Activated T-cell treated with anti-CD3 and anti-CD28 coated beads for 1 hour (primary cell): ENCODE data around the gene NEB.
"Not testable (repeated sequence)": the region's sequence is repeated elsewhere in the genome, so short reads cannot be mapped to it uniquely, and the experiment has no call there.

Experiments
- DNase-seq: peaks from one replicate; pipeline ENCODE4 v3.0.0-alpha.2; 2020; ENCODE audit warnings: low read depth

NEB gene

GRCh38 chr2:151609705-151610104, 124.6 kb downstream of the NEB start:
- DNase-seq: no peak

- DNase-seq: not testable (repeated sequence)
These were observed 126.5 kb downstream of the NEB start for GRCh38 chr2:151607459-151608424.

GRCh38 chr2:151603530-151603929, 130.7 kb downstream of the NEB start:
- not testable (repeated sequence) for DNase-seq

GRCh38 chr2:151602402-151602801, 131.9 kb downstream of the NEB start:
- DNase-seq: not testable (repeated sequence)

- not testable (repeated sequence) for DNase-seq
These were observed 132.5 kb downstream of the NEB start for GRCh38 chr2:151601803-151602202.

GRCh38 chr2:151596903-151597608, 137.2 kb downstream of the NEB start:
- DNase-seq: not testable (repeated sequence)

GRCh38 chr2:151591908-151592255, 142.4 kb downstream of the NEB start:
- DNase-seq: not testable (repeated sequence)

GRCh38 chr2:151591250-151591907, 142.9 kb downstream of the NEB start:
- not testable (repeated sequence) for DNase-seq

- not testable (repeated sequence) for DNase-seq
These were observed 153.0 kb downstream of the NEB start for GRCh38 chr2:151581300-151581699.

- not testable (repeated sequence) for DNase-seq
These were observed 153.6 kb downstream of the NEB start for GRCh38 chr2:151580697-151581096.

GRCh38 chr2:151577116-151577515, 157.2 kb downstream of the NEB start:
- DNase-seq: no peak

- DNase-seq: no peak
These were observed 158.2 kb downstream of the NEB start for GRCh38 chr2:151576080-151576479.

GRCh38 chr2:151575338-151575737, 158.9 kb downstream of the NEB start:
- no peak for DNase-seq

GRCh38 chr2:151570191-151570590, 164.1 kb downstream of the NEB start:
- DNase-seq: no peak

- no peak for DNase-seq
These were observed 165.1 kb downstream of the NEB start for GRCh38 chr2:151569167-151569566.

GRCh38 chr2:151568501-151568900, 165.8 kb downstream of the NEB start:
- DNase-seq: no peak

- no peak for DNase-seq
These were observed 167.3 kb downstream of the NEB start for GRCh38 chr2:151567006-151567405.

GRCh38 chr2:151562398-151562797, 171.9 kb downstream of the NEB start:
- no peak for DNase-seq

- no peak for DNase-seq
These were observed 174.0 kb downstream of the NEB start for GRCh38 chr2:151560289-151560688.

GRCh38 chr2:151559431-151559830, 174.8 kb downstream of the NEB start:
- not testable (repeated sequence) for DNase-seq

- not testable (repeated sequence) for DNase-seq
These were observed 176.4 kb downstream of the NEB start for GRCh38 chr2:151557883-151558282.

GRCh38 chr2:151556121-151556520, 178.2 kb downstream of the NEB start:
- no peak for DNase-seq

- no peak for DNase-seq
These were observed 182.0 kb downstream of the NEB start for GRCh38 chr2:151552287-151552686.
